ENCODE measurements around the gene INTS3. TPM values are rescaled to one million over a fixed set of nuclear protein-coding genes. Genes with fewer than 3 reads are reported as not detected.
A peak's percentile ranks its signal among the peaks of the same experiment; 100 is the strongest.

INTS3 gene
- total and polyA plus RNA-seq, 10 of the 15 experiments (the other 5 are each of a cell fraction or from before 2014, with no cell fraction given), result 12.6 to 87.4 (median 30.8) TPM

GRCh38 chr1:153742411-153743142 lies 14.7 kb downstream of the INTS3 start (continued):
- TF ChIP-seq ATF3 (IDR thresholded peaks at IDR 0.05; ENCODE audit: borderline replicate concordance, extremely low read depth, low read depth, low read length), result no peak
- TF ChIP-seq RFX5 (IDR thresholded peaks at IDR 0.05; ENCODE audit: low read depth, low read length), result no peak
- no peak for TF ChIP-seq POLR2AphosphoS5 (IDR thresholded peaks at IDR 0.05; ENCODE audit: low read length)
- TF ChIP-seq MTA2 (IDR thresholded peaks at IDR 0.05; ENCODE audit: low read depth), result peak; percentile 94
- TF ChIP-seq POU2F2 (IDR thresholded peaks at IDR 0.05; ENCODE audit: borderline replicate concordance, low read depth, low read length), result peak; percentile 57; the same call in 1 of the 3 replicates
- no peak for TF ChIP-seq STAT1 (conservative IDR thresholded peaks at IDR 0.05)
- 0 out of 2 replicates have a peak, but pooled peaks have one; percentile 13 for TF ChIP-seq CBX5 (IDR thresholded peaks at IDR 0.05; ENCODE audit: low read depth)
- no peak for TF ChIP-seq SIX5 (IDR thresholded peaks at IDR 0.05; ENCODE audit: low read depth, low read length, severe bottlenecking)
- TF ChIP-seq USF1 (IDR thresholded peaks at IDR 0.05; ENCODE audit: borderline replicate concordance, extremely low read length, insufficient read depth, low read depth, low read length), result no peak
- peak; percentile 57 for TF ChIP-seq SPI1 (IDR thresholded peaks at IDR 0.05; ENCODE audit: borderline replicate concordance, insufficient read depth, low read depth, low read length)
- TF ChIP-seq IRF3 (IDR thresholded peaks at IDR 0.05), result no peak
- no peak for TF ChIP-seq SIN3A (IDR thresholded peaks at IDR 0.05; ENCODE audit: low read depth, low read length)
- no peak for TF ChIP-seq BACH1 (IDR thresholded peaks at IDR 0.05; ENCODE audit: borderline replicate concordance)
- TF ChIP-seq NKRF (conservative IDR thresholded peaks at IDR 0.05), result no peak
- peak; percentile 95 for TF ChIP-seq RUNX3 (IDR thresholded peaks at IDR 0.05; ENCODE audit: low read length)
- TF ChIP-seq HDAC6 (IDR thresholded peaks at IDR 0.05; ENCODE audit: unreplicated experiment), result no peak
- peak; percentile 75 for TF ChIP-seq JUNB (IDR thresholded peaks at IDR 0.05)
- no peak for TF ChIP-seq REST (IDR thresholded peaks at IDR 0.05; ENCODE audit: low read depth, low read length)
- TF ChIP-seq ETV6 (conservative IDR thresholded peaks at IDR 0.05 in 1 of 2, IDR thresholded peaks at IDR 0.05 in 1 of 2; ENCODE audit: borderline replicate concordance in 1 of 2, low read depth in 1 of 2), result no peak
- no peak for TF ChIP-seq YBX1 (IDR thresholded peaks at IDR 0.05)
- peak; percentile 84 for TF ChIP-seq SMARCA5 (IDR thresholded peaks at IDR 0.05)

All from GM12878 (cell line).